CD1c-positive myeloid dendritic cell (primary cell): ENCODE measurements around the gene KCNF1.
"Not testable (repeated sequence)": the region's sequence is repeated elsewhere in the genome, so short reads cannot be mapped to it uniquely, and the experiment has no call there.

Source experiments
- DNase-seq: peaks from one replicate; pipeline ENCODE4 v3.0.0-alpha.2; 2016; ENCODE audit errors: extremely low spot score

The KCNF1 gene

DNA sequence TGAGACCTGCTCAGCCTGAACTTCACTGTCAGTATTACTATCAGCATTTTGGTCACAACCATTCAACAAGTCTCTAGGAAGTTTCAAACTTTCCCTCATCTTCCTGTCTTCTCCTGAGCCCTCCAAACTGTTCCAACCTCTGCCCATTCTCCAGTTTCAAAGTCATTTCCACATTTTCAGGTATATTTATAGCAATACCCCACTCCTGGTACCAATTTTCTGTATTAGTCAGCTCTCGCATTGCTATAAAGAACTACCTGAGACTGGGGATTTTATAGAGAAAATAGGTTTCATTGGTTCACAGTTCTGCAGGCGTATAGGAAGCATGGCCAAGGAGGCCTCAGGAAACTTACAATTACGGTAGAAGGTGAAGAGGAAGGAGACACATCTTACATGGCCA, 27.3 kb downstream of the KCNF1 start:
- no peak for DNase-seq

DNA sequence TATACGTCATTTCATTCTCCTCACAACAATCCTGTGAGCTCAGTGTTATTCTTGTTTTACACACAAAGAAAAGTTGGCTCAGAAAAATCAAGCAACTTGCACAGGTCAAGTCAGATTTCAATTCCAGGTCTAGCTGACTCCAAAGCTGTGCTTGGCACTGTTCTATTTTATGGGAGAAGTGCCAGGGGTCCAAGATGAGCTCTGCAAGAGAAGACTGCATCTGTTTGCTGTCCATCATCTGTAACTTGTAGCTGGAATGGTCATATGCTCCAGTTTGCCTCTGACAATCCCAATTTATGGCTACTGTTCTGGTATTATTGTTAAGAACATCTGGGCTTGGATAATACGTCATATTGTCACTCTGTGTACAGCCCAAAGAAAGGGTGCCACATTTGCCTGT, 28.9 kb downstream of the KCNF1 start:
- no peak for DNase-seq

DNA sequence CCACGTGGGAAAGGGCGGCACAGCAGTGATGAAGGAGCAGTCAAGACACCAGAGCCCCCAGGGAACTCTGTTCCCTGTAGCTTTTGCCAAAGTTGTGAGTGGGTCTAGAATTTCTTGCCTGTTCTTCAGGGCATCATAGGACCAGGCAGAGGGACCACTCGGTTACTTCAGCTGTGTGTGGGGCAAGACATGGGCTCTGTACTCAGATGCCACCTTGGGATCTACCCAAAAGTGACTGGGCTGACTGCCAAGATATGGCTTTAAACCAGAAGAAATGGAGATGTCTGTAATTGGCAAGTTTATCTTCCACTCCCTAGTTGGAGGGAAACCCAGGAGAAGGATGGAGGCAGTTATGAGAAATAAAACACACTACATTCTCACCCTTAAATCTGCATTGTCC, 29.6 kb downstream of the KCNF1 start:
- no peak for DNase-seq

DNA sequence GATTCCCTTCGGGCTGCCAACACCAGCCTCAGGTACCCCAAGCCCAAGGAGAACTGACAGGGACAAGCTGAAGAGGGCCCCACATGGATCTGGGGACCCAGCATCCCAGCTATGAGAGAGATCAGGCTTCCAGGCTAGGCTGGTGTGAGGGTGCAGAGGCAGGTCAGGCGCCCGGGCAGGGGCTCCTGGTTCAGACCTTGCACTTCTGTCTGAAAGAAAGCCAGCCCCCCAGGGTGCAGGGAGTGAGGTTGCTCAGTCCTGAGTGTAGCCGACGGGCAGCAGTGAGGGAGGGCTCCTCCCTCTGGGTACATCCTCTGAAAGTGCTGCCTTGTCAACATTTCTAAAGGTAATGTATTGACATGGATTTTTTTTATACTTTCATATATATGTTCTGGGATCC, 33.1 kb downstream of the KCNF1 start:
- DNase-seq: no peak

DNA sequence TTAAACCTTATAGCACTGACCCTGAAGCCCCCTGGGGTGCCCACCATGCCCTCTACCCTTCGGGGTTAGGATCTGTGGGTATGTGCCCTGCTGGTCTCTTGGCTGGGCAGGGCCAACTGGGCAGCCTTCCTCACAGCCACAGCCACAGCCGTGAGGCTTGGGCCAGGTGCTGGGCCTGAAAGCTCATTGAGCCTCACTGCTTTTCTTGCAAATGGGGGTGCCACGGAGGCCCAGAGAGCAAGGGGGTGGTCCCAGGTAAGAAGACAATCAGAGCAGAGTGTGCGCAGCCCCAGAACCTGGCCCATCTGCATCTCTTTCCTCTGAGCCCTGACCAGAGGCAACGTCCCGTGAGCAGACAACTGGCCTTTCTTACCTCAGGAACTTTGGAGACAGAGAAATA, 34.7 kb downstream of the KCNF1 start:
- no peak for DNase-seq

DNA sequence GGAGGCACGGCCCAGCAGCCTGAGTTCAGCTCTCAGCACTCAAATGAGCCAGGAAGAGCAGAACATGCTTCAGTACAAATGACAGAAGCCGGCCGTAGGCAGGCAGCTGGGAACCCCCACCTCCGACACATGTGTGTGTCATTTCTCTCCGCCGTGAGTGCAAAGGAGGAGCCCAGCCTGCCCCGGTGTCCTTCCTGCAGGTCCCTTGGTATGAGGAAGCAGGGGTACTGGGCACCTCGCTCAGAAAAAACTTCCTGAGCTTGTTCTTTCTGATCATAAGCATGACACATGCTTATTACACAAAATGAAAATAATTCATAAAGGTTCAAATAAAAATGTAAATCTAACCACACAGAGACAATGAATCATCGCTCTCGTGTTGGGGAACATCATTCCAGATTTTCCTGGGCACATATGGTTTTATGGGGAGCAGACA, 35.3 kb downstream of the KCNF1 start:
- no peak for DNase-seq

DNA sequence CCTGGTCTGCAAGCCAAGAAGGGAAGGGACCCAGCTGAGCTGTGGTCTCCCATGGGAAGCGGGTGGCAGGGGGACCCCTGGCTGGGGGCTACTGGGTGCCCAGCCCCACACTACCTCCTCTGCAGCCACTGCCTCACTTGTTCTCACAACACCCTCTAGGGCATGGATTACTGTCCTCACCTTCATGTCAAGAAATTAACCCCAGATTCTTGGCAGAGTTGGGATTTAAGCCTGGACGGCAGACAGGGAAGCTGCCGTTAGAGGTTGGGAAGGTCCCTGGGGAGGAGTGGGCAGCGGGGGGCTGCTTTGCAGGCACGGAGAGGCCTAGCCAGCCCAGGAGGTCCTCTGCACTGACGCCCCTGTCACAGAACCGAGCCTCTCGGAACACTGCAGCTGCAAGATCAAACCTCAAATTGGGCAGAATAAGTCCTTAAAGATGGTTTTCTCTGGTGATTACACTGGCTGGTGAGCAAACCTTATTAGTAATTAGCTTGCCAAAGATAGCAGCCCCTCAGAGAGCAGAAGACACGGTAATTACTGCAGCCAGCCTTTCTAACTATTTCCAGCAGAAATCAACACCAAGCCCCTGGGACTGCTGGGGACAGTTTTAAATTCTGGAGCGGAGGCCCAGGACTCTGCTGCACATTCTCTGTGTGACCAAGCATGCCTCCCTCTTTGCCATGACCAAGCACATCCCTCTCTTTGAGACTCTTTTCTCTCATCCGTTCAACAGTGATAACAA, 35.9 kb downstream of the KCNF1 start:
- DNase-seq: no peak

DNA sequence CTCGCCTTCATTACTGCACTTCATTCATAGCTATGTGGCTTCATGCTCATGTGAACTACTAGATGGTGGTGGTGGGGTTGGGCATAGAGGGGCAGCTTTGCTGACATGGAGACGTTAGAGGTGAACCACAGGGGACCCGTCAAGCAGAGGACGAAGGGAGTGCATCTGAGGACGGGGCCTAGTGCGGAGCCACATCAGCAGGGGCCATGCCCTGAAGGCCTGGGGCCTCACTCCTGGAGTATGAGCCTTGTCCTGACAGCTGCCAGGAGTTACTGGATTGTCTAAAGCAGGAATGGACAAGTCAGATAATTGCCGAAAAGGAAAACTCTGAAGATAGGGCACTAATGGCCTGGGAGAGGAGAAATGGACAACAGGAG, 36.4 kb downstream of the KCNF1 start:
- DNase-seq: no peak

DNA sequence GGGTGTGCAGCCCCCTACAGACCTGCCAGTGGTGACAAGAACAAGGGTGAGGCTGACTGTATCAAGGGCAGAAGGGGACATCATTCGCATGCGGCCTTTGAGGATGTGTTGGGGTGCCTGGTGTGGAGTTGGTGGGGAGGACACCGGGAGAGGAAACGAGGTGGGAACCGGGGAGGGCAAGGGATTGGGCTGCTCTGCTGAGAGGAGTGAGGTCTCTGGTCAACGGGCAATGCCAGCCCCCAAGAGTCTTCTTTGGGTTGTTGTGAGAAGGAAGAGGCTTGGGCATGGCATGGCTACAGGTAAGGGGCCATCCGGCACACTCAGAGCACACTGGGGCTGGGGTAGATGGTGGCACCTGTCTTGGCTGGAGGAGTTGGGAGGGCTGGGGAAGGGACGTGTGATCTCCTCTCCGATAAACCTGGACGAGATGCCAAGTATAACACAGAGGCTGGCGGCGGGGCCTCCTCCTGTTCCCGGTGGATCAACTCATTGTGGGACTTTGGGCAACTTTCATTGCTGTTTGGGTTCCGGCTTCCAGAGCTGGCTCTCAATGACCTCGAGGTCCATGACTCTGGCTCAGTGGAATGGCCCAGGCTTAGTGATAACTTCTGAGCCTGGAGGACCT, 37.0 kb downstream of the KCNF1 start:
- no peak for DNase-seq

DNA sequence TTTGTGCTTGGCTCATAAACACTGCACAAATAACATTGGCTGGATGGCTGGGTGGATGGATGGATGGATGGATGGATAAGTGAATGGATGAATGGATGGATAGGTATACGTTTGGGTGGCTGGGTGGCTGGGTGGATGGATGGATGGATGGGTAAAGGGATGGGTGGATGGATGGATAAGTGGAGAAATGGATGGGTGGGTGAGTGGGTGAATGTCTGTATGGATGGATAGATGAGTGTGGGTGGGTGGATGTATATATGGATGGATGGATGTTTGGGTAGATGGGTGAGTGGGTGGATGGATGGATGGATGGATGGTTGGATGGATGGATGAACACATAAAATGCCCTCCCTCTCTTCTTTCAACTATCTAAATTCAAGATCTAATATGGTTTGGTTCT, 38.1 kb downstream of the KCNF1 start:
- DNase-seq: no peak

DNA sequence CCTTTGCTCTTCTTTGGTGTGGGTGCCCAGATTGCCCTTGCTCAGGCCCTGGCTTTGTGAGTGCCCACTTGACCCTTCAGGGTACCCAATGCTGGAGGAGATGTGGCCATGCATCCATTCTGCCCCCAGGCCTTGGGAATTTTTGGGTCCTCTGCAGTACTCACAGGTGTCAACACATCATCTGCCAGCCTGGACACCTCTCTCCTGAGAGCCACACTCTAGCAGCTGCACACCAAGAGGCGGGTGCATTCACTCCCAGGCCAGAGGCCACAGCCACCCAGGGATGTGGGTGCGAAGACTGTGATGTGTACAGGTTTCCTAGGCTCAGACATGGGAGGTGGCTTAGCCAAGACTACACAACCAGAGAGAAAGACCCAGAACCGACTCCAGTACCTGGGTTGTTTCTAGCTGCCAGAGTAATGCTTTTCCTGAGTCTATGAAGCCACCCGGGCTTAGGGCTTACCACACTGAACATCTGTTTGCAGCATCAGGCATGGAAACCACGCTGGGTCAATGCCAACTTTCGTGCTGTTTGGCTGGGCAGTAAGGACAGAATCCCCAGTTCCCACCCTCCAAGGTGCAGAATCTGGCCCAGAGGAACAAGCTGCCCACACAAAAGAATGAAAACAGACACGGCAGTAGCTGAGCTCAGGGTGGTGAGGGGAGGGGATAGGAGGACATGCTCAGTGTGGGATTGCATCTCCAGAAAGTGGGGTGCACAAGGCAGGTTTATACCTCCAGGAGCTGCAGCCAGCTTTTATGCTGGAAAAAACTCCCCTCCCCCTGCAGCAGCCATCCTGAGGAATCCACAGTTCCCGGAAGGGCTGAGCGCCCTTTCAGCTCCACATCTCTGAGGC, 40.1 kb downstream of the KCNF1 start:
- DNase-seq: no peak

DNA sequence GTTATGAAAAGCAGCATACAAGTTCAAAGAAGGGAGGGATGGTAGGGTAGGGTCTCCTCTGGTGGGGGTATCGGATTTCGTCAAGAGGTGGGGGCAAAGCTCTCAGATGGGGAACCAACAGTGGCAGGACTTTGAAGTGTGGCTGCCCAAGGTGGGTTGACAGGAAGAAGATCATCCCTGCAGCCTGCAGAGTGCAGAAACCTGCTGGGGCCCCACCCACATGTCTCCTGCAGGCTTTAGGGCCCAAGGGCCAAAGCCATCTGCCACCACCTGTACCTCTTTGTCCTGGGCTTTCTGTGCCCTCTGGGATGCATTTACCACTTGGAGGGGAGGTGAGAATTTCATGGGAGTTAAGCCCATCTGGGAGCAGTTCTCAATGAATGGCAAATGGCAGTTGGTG, 42.7 kb downstream of the KCNF1 start:
- no peak for DNase-seq

DNA sequence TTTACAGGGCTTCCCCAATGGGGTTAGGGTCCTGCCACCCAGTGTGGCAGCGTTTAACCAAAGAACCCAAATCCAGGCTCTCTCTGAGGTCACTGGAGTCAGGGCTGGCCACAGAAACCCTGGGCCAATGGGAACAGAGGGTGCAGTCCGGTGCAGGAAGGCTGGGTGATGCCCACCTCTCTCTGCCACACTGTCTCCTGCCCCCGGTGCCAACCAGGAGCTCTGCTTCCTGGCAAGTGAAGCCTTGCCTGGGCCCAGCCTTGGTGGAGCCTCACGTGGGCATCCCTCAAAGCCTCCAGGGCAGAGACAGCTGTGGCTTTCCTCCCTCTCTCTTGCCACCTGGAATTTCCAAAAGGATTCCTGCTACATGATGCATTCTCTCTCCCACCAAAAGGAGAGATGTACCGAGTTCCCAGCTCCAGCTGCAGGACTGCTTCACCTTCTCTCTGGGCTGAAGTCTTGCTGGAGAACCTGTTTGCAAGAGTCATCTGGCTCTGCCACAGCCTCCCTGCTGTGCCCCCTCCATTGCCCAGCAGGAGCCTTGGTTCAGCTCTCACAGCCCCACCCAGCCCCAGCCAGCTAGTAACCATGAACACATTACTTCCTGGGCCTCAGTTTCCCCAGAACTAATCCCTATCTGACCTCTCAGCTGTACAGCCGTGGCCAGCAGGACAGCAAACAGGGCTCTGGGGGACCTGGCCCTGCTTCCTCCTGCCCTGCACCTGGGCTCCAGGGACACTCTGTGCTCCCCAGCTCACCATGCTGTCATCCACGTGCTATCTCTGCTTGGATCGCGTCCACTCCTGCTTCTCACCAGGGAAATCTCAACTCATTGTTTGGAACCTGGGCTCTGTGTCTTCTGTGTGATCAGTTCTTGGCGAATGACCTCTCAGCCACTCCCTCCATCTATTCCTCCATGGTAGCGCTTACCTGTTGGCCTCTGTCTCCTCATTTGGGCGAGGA, 43.4 kb downstream of the KCNF1 start:
- no peak for DNase-seq

DNA sequence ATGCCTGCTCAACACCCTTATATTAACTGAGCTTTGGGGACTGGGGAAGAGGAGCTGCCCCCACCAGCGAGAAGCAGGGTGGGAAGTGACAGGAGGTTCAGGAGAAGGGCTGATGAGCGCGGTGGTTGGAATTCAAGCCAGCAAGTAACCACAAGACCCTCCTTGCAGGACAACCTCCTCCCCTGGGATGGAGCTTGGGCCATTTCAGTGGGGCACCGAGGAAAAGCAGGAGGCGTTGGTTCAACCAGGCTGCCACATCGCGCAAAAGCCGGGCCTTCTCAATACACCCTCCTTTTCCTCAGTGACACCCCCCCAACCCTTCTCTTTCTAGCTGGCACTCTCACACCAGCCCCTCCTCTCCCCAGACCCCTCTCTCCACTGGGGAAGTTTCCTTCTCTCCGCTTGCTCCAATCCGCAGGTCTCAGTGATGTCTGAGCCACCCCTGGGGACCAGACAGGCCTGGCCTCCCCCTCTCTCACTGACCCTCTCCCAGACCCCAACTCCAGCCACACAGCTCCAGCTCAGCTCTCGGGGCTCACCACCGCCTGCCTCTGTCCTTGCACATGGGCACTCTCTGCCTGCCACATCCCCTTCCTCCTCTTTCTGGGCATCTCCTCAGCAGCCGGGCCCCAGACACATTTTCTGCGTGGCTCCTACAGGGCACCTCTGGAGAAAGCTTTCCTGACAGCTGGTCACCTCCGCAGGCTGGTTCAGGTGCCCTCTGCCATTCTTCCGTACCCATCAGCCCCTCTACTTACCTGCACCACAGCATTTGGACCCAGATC, 44.5 kb downstream of the KCNF1 start:
- DNase-seq: no peak

DNA sequence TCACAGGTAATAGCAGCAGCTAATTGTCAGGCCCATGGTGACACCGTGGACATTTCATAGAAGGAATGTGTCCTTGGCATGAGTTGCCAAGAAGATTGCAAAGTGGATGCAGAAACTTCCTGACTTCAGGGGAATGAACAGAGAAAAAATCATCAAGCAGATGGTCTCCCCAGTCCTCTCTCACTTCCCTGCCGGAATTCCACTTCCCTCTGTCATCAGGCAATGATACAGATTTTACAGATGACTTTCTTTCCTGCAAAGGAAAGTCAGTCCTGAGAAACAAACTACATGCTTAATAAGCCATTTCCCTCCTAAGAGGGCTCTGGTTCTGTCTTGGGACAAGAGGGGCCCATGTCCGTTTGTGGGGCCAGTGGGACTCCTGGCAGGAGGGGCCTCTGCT, 45.7 kb downstream of the KCNF1 start:
- DNase-seq: no peak

DNA sequence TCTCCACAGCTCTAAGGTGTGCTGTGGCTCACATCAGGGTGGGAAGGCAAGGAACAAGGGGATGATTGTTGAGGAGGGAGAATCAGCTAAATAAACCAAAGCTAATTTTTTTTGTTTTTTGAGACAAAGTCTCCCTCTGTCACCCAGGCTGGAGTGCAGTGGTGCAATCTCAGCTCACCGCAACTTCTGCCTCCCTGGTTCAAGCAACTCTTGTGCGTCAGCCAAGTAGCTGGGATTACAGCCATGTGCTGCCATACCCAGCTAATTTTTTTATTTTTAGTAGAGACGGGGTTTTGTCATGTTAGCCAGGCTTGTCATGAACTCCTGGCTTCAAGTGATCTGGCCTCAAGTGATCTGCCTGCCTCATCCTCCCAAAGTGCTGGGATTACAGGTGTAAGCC, 46.7 kb downstream of the KCNF1 start:
- DNase-seq: not testable (repeated sequence)

DNA sequence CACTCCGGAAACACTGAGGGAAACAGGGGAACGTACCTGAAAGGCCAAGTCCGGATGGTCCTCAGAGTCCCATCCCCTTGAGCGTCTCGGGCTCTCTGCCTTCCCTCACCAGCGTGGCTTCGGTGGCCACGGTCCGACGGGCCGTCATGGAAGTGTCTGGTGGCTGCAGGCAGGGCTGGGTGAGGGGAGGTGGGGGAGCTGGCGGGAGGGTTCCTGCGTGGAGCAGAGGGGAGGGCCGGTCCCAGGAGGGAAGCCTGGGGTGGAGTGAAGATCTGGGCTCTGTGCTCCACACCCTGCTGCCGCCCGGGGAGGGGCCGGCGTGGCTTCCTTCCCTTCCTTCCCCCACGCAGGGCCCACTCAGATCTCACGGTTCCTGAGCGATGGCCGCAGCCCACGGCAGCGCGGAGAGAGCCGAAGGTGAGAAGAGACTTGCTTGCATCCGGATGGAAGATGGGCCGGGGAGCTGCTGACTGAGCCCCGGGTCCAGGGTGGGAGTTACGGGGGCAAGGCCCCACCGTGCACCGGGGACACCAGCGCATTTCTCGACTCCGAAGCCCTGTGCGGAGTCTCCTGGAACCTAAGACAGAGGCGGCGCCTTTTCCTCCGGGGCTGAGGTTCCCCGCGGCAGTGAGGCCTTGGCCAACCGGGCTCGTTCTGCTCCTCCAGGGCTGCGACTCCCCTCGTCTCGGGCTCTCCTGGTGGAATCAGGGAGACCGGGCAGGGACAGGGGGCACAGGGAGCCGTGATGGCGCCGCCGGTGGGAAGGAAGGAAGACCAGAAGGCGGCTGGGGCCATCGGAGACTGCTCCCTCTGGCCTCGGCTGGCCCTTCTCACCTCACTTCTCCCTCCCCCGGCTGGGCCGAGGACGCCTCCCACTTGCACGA, 49.1 kb downstream of the KCNF1 start:
- no peak for DNase-seq

DNA sequence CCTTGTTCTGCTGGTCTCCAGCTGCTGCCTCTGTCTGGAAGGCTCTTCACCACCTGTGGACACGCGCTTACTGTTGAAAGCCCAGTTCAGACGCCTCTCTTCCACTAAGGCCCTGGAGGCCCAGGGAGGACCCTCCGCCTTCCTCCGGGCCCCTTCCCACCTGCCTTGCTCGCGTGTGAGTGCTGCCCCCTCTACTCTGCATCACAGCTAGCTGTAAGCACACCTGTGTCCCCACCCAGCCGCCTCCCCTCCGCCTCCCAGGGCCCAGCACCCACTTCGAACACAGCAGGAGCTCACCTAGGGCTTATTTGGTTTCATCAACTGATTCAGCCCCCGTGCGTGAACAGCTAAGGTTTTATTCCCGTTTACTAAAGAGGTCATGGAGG, 49.7 kb downstream of the KCNF1 start:
- no peak for DNase-seq

DNA sequence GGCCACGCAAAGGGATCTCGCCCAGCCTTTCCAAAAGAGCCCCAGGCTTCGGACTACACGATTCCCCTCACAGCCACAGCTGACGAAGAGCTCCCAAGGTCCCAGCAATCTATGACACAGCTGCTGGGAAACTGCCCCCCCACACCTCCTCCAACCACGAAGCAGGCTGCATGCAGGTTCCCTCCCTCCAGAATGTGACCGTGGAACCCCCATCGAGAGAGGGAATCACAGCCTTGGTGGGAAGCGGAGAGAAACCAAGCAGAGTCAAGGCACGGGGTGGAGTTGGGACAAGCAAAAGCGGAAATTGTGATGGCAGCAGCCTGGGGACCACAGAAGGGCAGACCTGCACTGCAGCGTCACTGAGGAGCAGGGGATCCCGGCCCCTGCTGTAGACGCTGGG, 50.3 kb downstream of the KCNF1 start:
- no peak for DNase-seq

DNA sequence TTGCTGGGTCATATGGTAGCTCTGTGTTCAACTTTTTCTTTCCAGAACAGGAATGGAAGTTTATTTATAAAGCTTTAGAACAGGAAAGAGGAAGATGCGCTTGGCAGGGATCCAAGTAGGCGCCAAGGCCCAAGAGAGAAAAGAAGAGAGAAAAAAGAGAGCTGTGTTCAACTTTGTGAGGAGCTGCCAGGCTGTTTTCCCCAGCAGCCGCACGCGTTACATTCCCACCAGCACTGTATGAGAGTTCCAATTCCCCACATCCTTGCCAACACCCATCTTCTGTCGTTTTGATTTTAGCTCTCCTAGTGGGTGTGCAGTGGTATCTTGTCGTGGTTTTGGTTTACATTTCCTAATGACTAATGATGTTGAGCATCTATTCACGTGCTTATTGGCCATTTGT, 51.4 kb downstream of the KCNF1 start:
- DNase-seq: peak; percentile 33
